Measurements from ENCODE around the gene ZNF385C.
"Not testable (repeated sequence)": the region's sequence is repeated elsewhere in the genome, so short reads cannot be mapped to it uniquely, and the experiment has no call there.

The ZNF385C gene, protein sequence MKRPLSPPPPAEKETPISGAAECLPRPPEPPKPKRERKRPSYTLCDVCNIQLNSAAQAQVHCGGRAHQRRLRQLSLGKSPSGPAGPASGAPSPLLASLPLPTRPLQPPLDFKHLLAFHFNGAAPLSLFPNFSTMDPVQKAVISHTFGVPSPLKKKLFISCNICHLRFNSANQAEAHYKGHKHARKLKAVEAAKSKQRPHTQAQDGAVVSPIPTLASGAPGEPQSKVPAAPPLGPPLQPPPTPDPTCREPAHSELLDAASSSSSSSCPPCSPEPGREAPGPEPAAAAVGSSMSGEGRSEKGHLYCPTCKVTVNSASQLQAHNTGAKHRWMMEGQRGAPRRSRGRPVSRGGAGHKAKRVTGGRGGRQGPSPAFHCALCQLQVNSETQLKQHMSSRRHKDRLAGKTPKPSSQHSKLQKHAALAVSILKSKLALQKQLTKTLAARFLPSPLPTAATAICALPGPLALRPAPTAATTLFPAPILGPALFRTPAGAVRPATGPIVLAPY

DNA sequence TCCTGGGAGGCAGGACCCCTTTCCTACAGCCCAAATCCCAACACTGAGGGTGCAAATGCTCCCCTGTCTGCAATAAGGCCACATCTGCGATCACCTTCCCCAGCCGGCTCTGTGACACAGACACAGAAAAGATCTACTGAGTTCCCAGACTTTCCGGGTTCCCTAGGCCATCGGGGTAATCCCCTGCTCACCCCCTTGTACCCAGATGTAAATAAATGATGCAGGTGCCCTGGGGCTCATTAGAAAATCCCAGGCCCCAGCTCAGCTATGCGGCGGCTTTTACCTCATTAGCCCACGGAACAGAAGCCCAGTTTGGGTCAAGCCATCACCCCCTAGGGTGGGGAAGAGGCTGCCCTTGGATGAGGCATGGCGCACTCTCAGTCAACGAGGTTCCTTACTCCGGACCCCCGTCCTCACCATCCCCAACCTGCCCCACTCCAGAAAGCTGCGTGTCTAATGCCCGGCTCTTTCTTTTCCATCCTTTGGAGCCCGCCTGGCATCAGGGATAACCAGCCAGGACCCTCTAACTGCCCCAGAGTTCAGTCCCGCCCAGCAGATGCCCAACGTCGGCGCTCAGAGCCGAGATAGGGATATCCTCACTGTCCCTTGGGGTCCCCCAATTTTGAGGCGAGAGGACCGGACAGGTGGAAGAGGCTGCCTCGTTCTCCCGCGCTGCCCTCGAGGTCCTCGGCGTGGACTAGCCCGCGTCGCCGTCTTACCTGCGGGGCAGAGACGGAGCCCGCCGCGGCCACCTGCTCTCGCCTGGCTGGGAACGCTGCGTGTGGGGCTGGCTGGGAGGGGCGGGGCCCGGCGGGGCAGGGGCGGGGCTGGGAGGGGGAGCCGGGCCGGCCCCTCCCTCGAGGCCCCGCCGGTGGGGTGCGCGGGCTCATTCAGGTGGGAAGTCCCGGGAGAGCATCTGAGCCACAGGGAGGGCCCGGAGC is at the start of gene ZNF385C:
Gene ZNF385C (minus strand): TSS at position 783 of the 941 bp plus-strand sequence. CDS start 35,417 bp downstream, outside the sequence.
- H3K27ac ChIP-seq = no peak within 1 kb of the TSS
- H3K36me3 ChIP-seq (ENCODE audit: insufficient read depth, low read length) = no peaks in the 10 kb centered on the region
- peak within 1 kb of the TSS; percentile 41 for H3K9ac ChIP-seq (ENCODE audit: insufficient read length)
- H3K9me3 ChIP-seq (ENCODE audit: low read depth, low read length) = no peaks in the 10 kb centered on the region
- peak within 1 kb of the TSS; percentile 78 for H3K4me3 ChIP-seq
- DNase-seq (ENCODE audit: low read depth, low spot score) = no peak
- TF ChIP-seq FOXP2 (optimal IDR thresholded peaks at IDR 0.05; ENCODE audit: control extremely low read depth, extremely low read length, insufficient read depth) = no peak
- TF ChIP-seq POLR2AphosphoS5 (IDR thresholded peaks at IDR 0.05; ENCODE audit: borderline replicate concordance, low read depth, low read length) = no peak
- TF ChIP-seq EZH2 (IDR thresholded peaks at IDR 0.05) = no peak

DNA sequence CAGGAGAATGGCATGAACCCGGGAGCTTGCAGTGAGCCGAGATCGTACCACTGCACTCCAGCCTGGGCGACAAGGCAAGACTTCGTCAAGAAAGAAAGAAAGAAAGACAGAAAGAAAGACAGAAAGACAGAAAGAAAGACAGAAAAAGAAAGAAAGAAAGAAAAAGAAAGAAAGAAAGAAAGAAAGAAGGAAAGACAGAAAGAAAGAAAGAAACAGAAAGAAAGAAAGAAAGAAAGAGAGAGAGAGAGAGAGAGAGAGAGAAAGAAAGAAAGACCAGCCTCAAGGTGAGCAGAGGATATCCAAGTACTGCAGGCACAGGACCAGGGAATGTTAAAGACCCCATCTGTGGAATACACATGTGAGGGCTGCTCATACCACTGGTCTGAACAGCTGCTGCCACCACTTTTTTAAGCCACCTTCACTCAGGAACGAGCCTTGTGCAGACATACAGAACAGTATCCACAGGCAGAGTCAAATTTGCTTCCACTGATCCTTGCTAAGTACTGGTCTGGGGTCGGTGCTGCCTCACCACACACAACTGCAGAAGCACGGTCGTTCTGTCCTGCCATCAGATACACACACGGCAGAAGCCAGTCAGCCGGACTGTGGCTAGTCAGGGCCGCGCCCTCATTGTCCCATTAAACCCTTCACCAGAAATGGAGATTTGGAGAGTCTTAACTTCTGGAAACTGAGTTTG is 48.8 kb upstream of the ZNF385C start:
- Histone ChIP-seq H3K9ac (ENCODE audit: insufficient read length) (no peak overlapping the region), H3K4me3 (no peak overlapping the region), H3K36me3 (ENCODE audit: insufficient read depth, low read length) (peaks cover 20% of the 10 kb centered on the region), H3K27ac (no peak overlapping the region), H3K9me3 (ENCODE audit: low read depth, low read length) (no peaks in the 10 kb centered on the region)
- TF ChIP-seq POLR2AphosphoS5 (IDR thresholded peaks at IDR 0.05; ENCODE audit: borderline replicate concordance, low read depth, low read length) (no peak), FOXP2 (optimal IDR thresholded peaks at IDR 0.05; ENCODE audit: control extremely low read depth, extremely low read length, insufficient read depth) (no peak), EZH2 (IDR thresholded peaks at IDR 0.05) (no peak)
- DNase-seq (ENCODE audit: low read depth, low spot score) = no peak

GRCh38 chr17:42143138-42143537 is 44.9 kb upstream of the ZNF385C start:
- H3K27ac ChIP-seq; H3K4me3 ChIP-seq; H3K9me3 ChIP-seq (ENCODE audit: low read depth, low read length); DNase-seq (ENCODE audit: low read depth, low spot score); H3K9ac ChIP-seq (ENCODE audit: insufficient read length): not testable (repeated sequence)
- H3K36me3 ChIP-seq (ENCODE audit: insufficient read depth, low read length) = peaks cover 26% of the 10 kb centered on the region

GRCh38 chr17:42142371-42142896 is 44.2 kb upstream of the ZNF385C start:
- no peak overlapping the region for H3K9ac ChIP-seq (ENCODE audit: insufficient read length)
- no peak overlapping the region for H3K4me3 ChIP-seq
- no peak overlapping the region for H3K27ac ChIP-seq
- TF ChIP-seq EZH2 (IDR thresholded peaks at IDR 0.05) (no peak), FOXP2 (optimal IDR thresholded peaks at IDR 0.05; ENCODE audit: control extremely low read depth, extremely low read length, insufficient read depth) (no peak), POLR2AphosphoS5 (IDR thresholded peaks at IDR 0.05; ENCODE audit: borderline replicate concordance, low read depth, low read length) (no peak)
- DNase-seq (ENCODE audit: low read depth, low spot score) = no peak
- H3K36me3 ChIP-seq (ENCODE audit: insufficient read depth, low read length) = peaks cover 25% of the 10 kb centered on the region
- no peaks in the 10 kb centered on the region for H3K9me3 ChIP-seq (ENCODE audit: low read depth, low read length)

DNA sequence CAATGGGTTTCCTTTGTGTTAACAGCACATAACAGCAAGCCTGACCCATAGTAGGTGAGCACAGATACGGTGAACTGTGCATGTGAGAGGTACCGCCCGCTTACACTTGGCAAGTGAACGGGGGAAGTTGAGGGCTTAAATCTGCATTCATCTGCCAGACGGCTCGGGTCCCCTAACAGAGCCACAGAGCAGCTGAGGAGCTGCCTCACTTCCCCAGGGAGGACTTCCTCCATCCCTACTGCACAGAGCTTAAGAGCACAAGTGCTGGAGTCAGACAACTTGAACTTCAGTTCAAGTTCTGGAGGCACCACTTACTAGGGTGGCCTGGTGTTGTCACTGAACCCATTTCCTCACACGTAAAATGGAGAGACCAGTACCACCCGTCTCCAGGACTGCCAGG is 43.1 kb upstream of the ZNF385C start:
- Histone ChIP-seq H3K27ac (no peak overlapping the region), H3K36me3 (ENCODE audit: insufficient read depth, low read length) (peaks cover 22% of the 10 kb centered on the region), H3K9me3 (ENCODE audit: low read depth, low read length) (no peaks in the 10 kb centered on the region), H3K4me3 (no peak overlapping the region), H3K9ac (ENCODE audit: insufficient read length) (no peak overlapping the region)
- DNase-seq (ENCODE audit: low read depth, low spot score) = no peak
- TF ChIP-seq FOXP2 (optimal IDR thresholded peaks at IDR 0.05; ENCODE audit: control extremely low read depth, extremely low read length, insufficient read depth) (no peak), POLR2AphosphoS5 (IDR thresholded peaks at IDR 0.05; ENCODE audit: borderline replicate concordance, low read depth, low read length) (no peak), EZH2 (IDR thresholded peaks at IDR 0.05) (no peak)

- not testable (repeated sequence) for H3K4me3 ChIP-seq; H3K9ac ChIP-seq (ENCODE audit: insufficient read length); DNase-seq (ENCODE audit: low read depth, low spot score); H3K27ac ChIP-seq; H3K9me3 ChIP-seq (ENCODE audit: low read depth, low read length)
- H3K36me3 ChIP-seq (ENCODE audit: insufficient read depth, low read length) = peaks cover 18% of the 10 kb centered on the region
These were observed 42.4 kb upstream of the ZNF385C start for GRCh38 chr17:42140690-42141089.

DNA sequence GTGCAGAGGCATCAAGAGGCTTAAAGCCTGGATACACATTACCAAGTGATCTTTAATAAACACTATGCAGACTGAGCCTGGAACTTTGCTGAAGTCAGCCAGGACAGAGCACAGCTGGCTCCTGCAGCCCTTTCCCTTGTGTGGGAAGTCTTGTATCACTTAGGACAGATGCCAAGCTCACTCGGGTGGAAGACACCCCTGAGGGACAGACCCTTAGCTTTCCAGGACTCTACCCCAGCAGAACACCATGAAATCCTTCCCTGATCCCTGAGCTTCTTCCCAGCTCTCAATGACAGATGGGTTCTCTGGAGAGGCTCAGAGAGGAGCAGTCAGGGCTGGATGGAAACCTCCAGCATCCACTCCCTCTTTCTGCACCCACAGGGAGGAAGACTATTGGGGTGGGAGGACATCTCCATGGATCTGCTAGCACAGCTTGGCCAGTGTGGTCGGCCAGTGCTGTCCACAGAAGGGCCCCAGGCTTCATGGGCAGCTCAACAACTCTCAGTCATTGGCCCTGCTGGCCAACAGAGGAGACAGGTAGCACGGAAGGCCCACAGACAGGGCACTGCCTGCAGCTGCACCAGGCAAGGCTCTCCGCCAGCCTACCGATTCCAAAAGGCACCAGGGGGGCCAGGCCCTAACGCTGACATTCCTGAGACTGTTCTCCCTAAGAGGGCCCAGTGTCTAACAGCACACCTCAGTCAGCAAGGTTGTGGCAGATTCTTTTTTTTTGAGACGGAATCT is 40.6 kb upstream of the ZNF385C start:
- H3K27ac ChIP-seq = no peak overlapping the region
- H3K4me3 ChIP-seq = no peak overlapping the region
- H3K36me3 ChIP-seq (ENCODE audit: insufficient read depth, low read length) = peaks cover 14% of the 10 kb centered on the region
- H3K9me3 ChIP-seq (ENCODE audit: low read depth, low read length) = no peaks in the 10 kb centered on the region
- no peak for DNase-seq (ENCODE audit: low read depth, low spot score)
- TF ChIP-seq POLR2AphosphoS5 (IDR thresholded peaks at IDR 0.05; ENCODE audit: borderline replicate concordance, low read depth, low read length) (no peak), FOXP2 (optimal IDR thresholded peaks at IDR 0.05; ENCODE audit: control extremely low read depth, extremely low read length, insufficient read depth) (no peak), EZH2 (IDR thresholded peaks at IDR 0.05) (no peak)
- no peak overlapping the region for H3K9ac ChIP-seq (ENCODE audit: insufficient read length)
